Liver (tissue), 9 donors: ENCODE measurements around the gene RNF13. TPM values are rescaled to one million over a fixed set of nuclear protein-coding genes. Genes with fewer than 3 reads are reported as not detected.

ENCODE experiments used
- DNase-seq: peaks from one replicate; pipeline ENCODE4 v3.0.0-alpha.2; 2017; ENCODE audit warnings: low spot score
- H3K27ac ChIP-seq, 2 donors: one replicate each; pipeline ENCODE4 v1.7.0; 2013; ENCODE audit warnings: inconsistent platforms in 2 of 2, low read length in 2 of 2, control low read depth in 1 of 2, low read depth in 1 of 2, mild to moderate bottlenecking in 1 of 2
- H3K27me3 ChIP-seq, 4 donors: one replicate each; pipeline versions ENCODE4 v1.6.1 to v1.7.0; 2013; ENCODE audit warnings: low read length in 3 of 4, inconsistent platforms in 1 of 4, mild to moderate bottlenecking in 1 of 4, moderate library complexity in 1 of 4; ENCODE audit not compliant: control insufficient read depth in 4 of 4, insufficient read depth in 4 of 4
- H3K36me3 ChIP-seq, 4 donors: one replicate each; pipeline versions ENCODE4 v1.6.1 to v1.7.0; 2013; ENCODE audit warnings: low read length in 3 of 4, mild to moderate bottlenecking in 3 of 4, low read depth in 1 of 4, moderate library complexity in 1 of 4; ENCODE audit not compliant: control insufficient read depth in 4 of 4, insufficient read depth in 3 of 4
- H3K4me1 ChIP-seq, 4 donors: one replicate each; pipeline versions ENCODE4 v1.6.1 to v1.7.0; 2013; ENCODE audit warnings: low read length in 3 of 4, mild to moderate bottlenecking in 3 of 4, moderate library complexity in 1 of 4; ENCODE audit not compliant: control insufficient read depth in 4 of 4, insufficient read depth in 4 of 4
- H3K4me3 ChIP-seq, 3 donors: one replicate each; pipeline versions ENCODE4 v1.6.1 to v1.7.0; 2013; ENCODE audit warnings: low read length in 3 of 3, control low read depth in 1 of 3, low read depth in 1 of 3, mild to moderate bottlenecking in 1 of 3
- H3K9ac ChIP-seq, 2 donors: one replicate each; pipeline ENCODE4 v1.7.0; 2013; ENCODE audit warnings: low read length in 2 of 2, mild to moderate bottlenecking in 2 of 2, moderate library complexity in 2 of 2, control low read depth in 1 of 2, low read depth in 1 of 2
- H3K9me3 ChIP-seq, 4 donors: one replicate each; pipeline versions ENCODE4 v1.6.1 to v1.7.0; 2013; ENCODE audit warnings: low read length in 3 of 4; ENCODE audit not compliant: control insufficient read depth in 4 of 4
- FOXA1 ChIP-seq: IDR thresholded peaks from 2 replicates; pipeline ENCODE4 v1.6.1; 2016; ENCODE audit warnings: antibody characterized with exemption
- FOXA2 ChIP-seq: IDR thresholded peaks from 2 replicates; pipeline ENCODE4 v1.6.1; 2016; ENCODE audit warnings: antibody characterized with exemption
- GABPA ChIP-seq, 2 donors: IDR thresholded peaks in 1 of 2; conservative IDR thresholded peaks in 1 of 2; 2 replicates each; pipeline ENCODE4 v1.6.1; 2016; ENCODE audit warnings: antibody characterized with exemption in 2 of 2, mild to moderate bottlenecking in 1 of 2, moderate library complexity in 1 of 2
- HNF4A ChIP-seq, 2 donors: conservative IDR thresholded peaks; 2 replicates each; pipeline ENCODE4 v1.6.1; 2016; ENCODE audit warnings: antibody characterized with exemption in 2 of 2, mild to moderate bottlenecking in 2 of 2
- HNF4G ChIP-seq: IDR thresholded peaks from 2 replicates; pipeline ENCODE4 v1.6.1; 2016; ENCODE audit warnings: antibody characterized with exemption
- JUND ChIP-seq, 2 donors: IDR thresholded peaks; 2 replicates each; pipeline ENCODE4 v1.6.1; 2016; ENCODE audit warnings: antibody characterized with exemption in 2 of 2
- NR2F2 ChIP-seq: IDR thresholded peaks from 2 replicates; pipeline ENCODE4 v1.6.1; 2016; ENCODE audit warnings: antibody characterized with exemption
- RAD21 ChIP-seq, 2 donors: IDR thresholded peaks; 2 replicates each; pipeline ENCODE4 v1.6.1; 2016; ENCODE audit warnings: antibody characterized with exemption in 2 of 2, mild to moderate bottlenecking in 2 of 2
- RXRA ChIP-seq, 2 donors: IDR thresholded peaks; 2 replicates each; pipeline ENCODE4 v1.6.1; 2017 to 2018; ENCODE audit warnings: antibody characterized with exemption in 2 of 2, mild to moderate bottlenecking in 1 of 2
- TAF1 ChIP-seq: conservative IDR thresholded peaks from 2 replicates; pipeline ENCODE4 v1.6.1; 2016; ENCODE audit warnings: antibody characterized with exemption, mild to moderate bottlenecking
- YY1 ChIP-seq: IDR thresholded peaks from 2 replicates; pipeline ENCODE4 v1.6.1; 2016; ENCODE audit warnings: antibody characterized with exemption, mild to moderate bottlenecking
- WGBS: extraction: QIAGEN DNeasy Blood & Tissue Kit; methylation state at CpG from one replicate; pipeline ENCODE4 v1.1.7; 2013; 5-methylcytosine and 5-hydroxymethylcytosine counted together
- polyA plus RNA-seq, 2 donors: library from polyadenylated mRNA; stranded (reverse) in 1 of 2; unstranded in 1 of 2; fragments of 200-250 nt in 1 of 2; fragments of >200 nt in 1 of 2; fragmentation: Nextera tagmentation in 1 of 2; extraction: Ambion mirVana in 1 of 2; gene quantifications; one replicate each; pipeline versions ENCODE4 v1.2.1 to v1.2.3, GENCODE V29; 2013 to 2015
- total RNA-seq, 2 donors: library from RNA; depleted of rRNA; stranded (reverse); fragments of >200 nt; gene quantifications; one replicate each; pipeline ENCODE4 v1.2.3, GENCODE V29; 2014
- TF ChIP-seq, protein P1 (sequence below): IDR thresholded peaks from 2 replicates; pipeline ENCODE4 v1.6.1; 2016; ENCODE audit warnings: antibody characterized with exemption
- TF ChIP-seq, protein P2 (sequence below): IDR thresholded peaks from 2 replicates; pipeline ENCODE4 v1.6.1; 2016; ENCODE audit warnings: antibody characterized with exemption
- TF ChIP-seq, protein P3 (sequence below): fragments of 150-350 bp; IDR thresholded peaks from 2 replicates; pipeline ENCODE4 v1.5.1; 2017; ENCODE audit warnings: improper control_type of control experiment, low read depth, low read length; ENCODE audit not compliant: missing input control
- TF ChIP-seq, protein P4 (sequence below): IDR thresholded peaks from 2 replicates; pipeline ENCODE4 v1.6.1; 2016; ENCODE audit warnings: antibody characterized with exemption, mild to moderate bottlenecking
- donor health status: healthy.
- donor health status: healthy.
- donor health status: healthy.
- donor health status: healthy.
- donor health status: healthy.

Gene RNF13
- total and polyA plus RNA-seq, 4 donors, result 31.3 to 70.5 (median 59.9) TPM

DNA sequence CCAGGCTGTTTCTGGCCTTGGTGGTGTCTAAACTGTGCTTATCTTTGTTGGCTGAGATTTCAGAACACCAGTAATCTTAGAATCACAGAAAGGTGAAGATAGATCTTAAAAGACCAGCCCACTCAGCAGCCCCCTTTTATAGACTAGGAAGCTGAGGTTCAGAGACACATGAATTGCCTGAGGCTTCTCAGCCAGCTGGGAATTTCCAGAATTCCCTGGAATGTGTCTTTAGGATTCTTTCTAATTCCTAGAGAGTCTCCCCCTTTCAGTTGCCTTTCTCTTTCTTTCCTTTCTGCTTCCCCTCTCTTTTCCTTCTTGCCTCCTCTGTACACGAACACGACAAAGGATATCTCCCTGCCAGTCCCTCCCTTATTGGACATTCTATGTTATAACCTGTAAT lies 40.2 kb upstream of the RNF13 start:
- H3K9me3 ChIP-seq, result no peaks in the 10 kb centered on the region
- H3K4me1 ChIP-seq, result no peaks in the 10 kb centered on the region
- H3K27ac ChIP-seq, result no peak overlapping the region
- no peak overlapping the region for H3K9ac ChIP-seq
- no peaks in the 10 kb centered on the region for H3K36me3 ChIP-seq
- TF ChIP-seq, protein P1, sequence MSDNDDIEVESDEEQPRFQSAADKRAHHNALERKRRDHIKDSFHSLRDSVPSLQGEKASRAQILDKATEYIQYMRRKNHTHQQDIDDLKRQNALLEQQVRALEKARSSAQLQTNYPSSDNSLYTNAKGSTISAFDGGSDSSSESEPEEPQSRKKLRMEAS, result no peak
- no peak for TF ChIP-seq NR2F2
- no peak for TF ChIP-seq RXRA (IDR thresholded peaks at IDR 0.05)
- TF ChIP-seq YY1, result no peak
- no peak for TF ChIP-seq FOXA2
- no peak for TF ChIP-seq RAD21 (IDR thresholded peaks at IDR 0.05)
- TF ChIP-seq FOXA1, result no peak
- no peak for TF ChIP-seq HNF4G
- TF ChIP-seq JUND (IDR thresholded peaks at IDR 0.05), result no peak
- no peak overlapping the region for H3K4me3 ChIP-seq
- DNase-seq, result no peak
- no peaks in the 10 kb centered on the region for H3K27me3 ChIP-seq
- 94% methylated on average over 2 of the region's 2 CpGs for WGBS

DNA sequence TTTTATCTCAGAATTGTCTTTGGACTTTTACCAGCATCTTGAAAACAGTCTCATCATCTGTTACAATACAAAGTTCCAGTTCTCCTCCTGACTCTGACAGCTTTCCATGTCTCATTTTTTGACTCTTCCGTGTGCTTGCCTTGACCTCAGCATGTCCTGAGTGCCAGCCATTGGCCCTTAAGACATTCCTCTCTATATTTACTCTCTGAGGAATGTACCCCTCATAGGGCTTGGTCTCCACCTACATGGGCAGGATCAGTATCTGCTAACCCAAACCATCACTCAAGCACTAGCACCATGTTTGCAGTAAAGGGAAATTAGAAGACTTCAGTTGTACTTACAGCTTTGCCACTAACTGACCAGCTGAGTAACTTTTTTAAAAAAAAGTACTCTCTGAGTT lies 36.8 kb upstream of the RNF13 start:
- WGBS, result 76% methylated on average over 1 of the region's 1 CpG
- H3K36me3 ChIP-seq, result no peaks in the 10 kb centered on the region

DNA sequence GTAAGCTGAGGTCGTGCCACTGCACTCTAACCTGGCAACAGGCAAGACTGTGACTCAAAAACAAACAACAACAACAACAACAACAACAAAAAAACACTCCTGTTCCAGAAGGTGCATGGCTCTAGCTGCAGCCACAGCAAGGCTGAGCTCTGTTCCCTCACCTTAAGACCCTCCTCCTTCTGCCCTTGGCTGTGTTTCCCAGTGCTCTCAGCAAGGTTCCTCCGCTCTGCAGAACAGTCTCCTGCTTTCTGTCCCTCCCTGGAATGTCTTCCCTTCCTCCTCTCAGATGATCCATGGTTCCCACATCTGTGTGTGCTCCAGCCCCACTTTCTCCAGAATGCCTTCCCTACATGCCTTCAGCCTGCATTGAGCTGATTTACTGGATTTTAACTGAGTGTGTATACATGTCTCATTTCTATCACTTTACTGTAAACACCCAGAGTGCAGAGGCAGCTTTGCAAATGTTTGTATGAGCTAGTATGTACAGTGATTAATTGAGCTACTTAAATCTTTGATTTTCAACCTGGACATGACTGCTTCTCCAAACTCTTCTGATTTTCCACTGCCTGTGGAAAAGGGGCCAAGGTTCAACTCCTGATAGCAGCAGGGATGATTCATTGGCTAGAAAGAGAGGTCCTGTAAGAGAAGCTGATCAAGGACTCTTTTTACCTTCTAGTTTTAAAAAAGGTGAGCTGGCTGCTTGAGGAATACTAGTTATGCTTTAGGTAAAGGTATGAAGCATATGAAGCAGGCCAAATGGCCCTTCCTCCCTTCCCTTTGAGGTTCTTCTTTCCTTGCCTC lies 35.4 kb upstream of the RNF13 start:
- TF ChIP-seq, protein P2, sequence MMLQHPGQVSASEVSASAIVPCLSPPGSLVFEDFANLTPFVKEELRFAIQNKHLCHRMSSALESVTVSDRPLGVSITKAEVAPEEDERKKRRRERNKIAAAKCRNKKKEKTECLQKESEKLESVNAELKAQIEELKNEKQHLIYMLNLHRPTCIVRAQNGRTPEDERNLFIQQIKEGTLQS, result no peak
- peak; percentile 46 to 51 for TF ChIP-seq HNF4A (conservative IDR thresholded peaks at IDR 0.05)
- TF ChIP-seq, protein P3, sequence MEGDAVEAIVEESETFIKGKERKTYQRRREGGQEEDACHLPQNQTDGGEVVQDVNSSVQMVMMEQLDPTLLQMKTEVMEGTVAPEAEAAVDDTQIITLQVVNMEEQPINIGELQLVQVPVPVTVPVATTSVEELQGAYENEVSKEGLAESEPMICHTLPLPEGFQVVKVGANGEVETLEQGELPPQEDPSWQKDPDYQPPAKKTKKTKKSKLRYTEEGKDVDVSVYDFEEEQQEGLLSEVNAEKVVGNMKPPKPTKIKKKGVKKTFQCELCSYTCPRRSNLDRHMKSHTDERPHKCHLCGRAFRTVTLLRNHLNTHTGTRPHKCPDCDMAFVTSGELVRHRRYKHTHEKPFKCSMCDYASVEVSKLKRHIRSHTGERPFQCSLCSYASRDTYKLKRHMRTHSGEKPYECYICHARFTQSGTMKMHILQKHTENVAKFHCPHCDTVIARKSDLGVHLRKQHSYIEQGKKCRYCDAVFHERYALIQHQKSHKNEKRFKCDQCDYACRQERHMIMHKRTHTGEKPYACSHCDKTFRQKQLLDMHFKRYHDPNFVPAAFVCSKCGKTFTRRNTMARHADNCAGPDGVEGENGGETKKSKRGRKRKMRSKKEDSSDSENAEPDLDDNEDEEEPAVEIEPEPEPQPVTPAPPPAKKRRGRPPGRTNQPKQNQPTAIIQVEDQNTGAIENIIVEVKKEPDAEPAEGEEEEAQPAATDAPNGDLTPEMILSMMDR, result no peak
- TF ChIP-seq, protein P1, result no peak
- no peak for TF ChIP-seq NR2F2
- TF ChIP-seq YY1, result no peak
- TF ChIP-seq GABPA (IDR thresholded peaks at IDR 0.05 in 1 of 2, conservative IDR thresholded peaks at IDR 0.05 in 1 of 2), result no peak
- TF ChIP-seq TAF1, result no peak
- TF ChIP-seq HNF4G, result no peak
- no peaks in the 10 kb centered on the region for H3K4me1 ChIP-seq
- no peak overlapping the region for H3K4me3 ChIP-seq
- H3K27ac ChIP-seq, result no peak overlapping the region
- no peak overlapping the region for H3K9ac ChIP-seq
- WGBS, result 96% methylated on average over 2 of the region's 2 CpGs
- no peaks in the 10 kb centered on the region for H3K36me3 ChIP-seq
- no peak for DNase-seq
- no peaks in the 10 kb centered on the region for H3K9me3 ChIP-seq
- H3K27me3 ChIP-seq, result no peaks in the 10 kb centered on the region

More for the DNA sequence above, 36.8 kb upstream of the RNF13 start:
- TF ChIP-seq FOXA1, result no peak
- no peak for TF ChIP-seq HNF4A (conservative IDR thresholded peaks at IDR 0.05)
- no peak for TF ChIP-seq GABPA (IDR thresholded peaks at IDR 0.05 in 1 of 2, conservative IDR thresholded peaks at IDR 0.05 in 1 of 2)
- TF ChIP-seq, protein P4, sequence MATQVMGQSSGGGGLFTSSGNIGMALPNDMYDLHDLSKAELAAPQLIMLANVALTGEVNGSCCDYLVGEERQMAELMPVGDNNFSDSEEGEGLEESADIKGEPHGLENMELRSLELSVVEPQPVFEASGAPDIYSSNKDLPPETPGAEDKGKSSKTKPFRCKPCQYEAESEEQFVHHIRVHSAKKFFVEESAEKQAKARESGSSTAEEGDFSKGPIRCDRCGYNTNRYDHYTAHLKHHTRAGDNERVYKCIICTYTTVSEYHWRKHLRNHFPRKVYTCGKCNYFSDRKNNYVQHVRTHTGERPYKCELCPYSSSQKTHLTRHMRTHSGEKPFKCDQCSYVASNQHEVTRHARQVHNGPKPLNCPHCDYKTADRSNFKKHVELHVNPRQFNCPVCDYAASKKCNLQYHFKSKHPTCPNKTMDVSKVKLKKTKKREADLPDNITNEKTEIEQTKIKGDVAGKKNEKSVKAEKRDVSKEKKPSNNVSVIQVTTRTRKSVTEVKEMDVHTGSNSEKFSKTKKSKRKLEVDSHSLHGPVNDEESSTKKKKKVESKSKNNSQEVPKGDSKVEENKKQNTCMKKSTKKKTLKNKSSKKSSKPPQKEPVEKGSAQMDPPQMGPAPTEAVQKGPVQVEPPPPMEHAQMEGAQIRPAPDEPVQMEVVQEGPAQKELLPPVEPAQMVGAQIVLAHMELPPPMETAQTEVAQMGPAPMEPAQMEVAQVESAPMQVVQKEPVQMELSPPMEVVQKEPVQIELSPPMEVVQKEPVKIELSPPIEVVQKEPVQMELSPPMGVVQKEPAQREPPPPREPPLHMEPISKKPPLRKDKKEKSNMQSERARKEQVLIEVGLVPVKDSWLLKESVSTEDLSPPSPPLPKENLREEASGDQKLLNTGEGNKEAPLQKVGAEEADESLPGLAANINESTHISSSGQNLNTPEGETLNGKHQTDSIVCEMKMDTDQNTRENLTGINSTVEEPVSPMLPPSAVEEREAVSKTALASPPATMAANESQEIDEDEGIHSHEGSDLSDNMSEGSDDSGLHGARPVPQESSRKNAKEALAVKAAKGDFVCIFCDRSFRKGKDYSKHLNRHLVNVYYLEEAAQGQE, result no peak
- H3K27me3 ChIP-seq, result no peaks in the 10 kb centered on the region
- no peak overlapping the region for H3K9ac ChIP-seq
- H3K4me3 ChIP-seq, result no peak overlapping the region
- no peak for DNase-seq
- no peaks in the 10 kb centered on the region for H3K9me3 ChIP-seq
- H3K4me1 ChIP-seq, result no peaks in the 10 kb centered on the region
- H3K27ac ChIP-seq, result no peak overlapping the region
